ENCODE results near the gene TM9SF3.
A peak's percentile ranks its signal among the peaks of the same experiment; 100 is the strongest.
"Not testable (repeated sequence)": the region's sequence is repeated elsewhere in the genome, so short reads cannot be mapped to it uniquely, and the experiment has no call there.

Gene TM9SF3

GRCh38 chr10:96560966-96561887, 25.6 kb downstream of the TM9SF3 start:
- DNase-seq = no peak

DNA sequence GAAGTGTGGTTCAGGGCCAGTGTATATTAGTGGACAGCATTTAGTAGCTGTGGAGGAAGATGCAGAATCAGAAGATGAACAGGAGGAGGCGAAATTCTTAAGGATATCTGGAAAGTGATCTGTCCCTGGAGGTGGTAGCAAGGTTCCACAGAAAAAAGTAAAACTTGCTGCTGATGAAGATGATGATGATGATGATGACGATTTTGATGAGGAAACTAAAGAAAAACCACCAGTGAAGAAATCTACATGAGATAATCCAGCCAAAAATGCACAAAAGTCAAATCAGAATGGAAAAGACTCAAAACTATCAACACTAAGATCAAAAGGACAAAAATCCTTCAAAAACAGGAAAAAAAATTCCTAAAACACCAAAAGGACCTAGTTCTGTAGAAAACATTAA, 26.3 kb downstream of the TM9SF3 start:
- no peak for DNase-seq

- no peak for DNase-seq
Measured at GRCh38 chr10:96556003-96556402, 30.8 kb downstream of the TM9SF3 start.

DNA sequence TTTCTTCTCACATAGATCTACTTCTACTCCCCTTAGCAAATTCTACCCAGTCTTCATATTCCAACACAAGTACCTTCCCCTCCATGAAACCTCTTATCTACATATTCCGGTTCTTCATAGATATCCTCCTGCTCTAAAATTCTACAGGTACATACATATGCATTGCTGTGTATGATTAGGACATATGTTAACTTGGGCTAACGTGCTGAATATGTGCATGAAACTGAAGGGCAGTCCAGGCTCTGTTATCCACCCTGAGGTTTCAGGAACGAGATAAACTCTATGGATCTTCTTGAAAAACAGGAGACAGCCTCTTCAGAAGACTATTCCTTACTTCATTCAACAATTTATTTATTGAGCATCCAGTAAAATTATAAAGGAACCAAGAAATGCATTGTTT, 31.5 kb downstream of the TM9SF3 start:
- no peak for DNase-seq

GRCh38 chr10:96548589-96548988, 38.2 kb downstream of the TM9SF3 start:
- no peak for DNase-seq

DNA sequence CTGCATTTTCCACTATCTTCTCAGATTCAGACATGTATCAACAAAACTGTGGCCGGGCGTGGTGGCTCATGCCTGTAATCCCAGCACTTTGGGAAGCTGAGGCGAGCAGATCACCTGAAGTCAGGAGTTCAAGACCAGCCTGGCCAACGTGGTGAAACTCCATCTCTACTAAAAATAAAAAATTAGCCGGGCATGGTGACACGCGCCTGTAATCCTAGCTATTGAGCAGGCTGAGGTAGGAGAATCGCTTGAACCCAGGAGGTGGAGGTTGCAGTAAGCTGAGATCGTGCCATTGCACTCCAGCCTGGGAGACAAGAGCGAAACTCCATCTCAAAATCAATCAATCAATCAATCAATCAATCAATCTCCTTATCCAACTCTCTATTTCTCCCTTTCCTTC, 41.3 kb downstream of the TM9SF3 start:
- DNase-seq = not testable (repeated sequence)

GRCh38 chr10:96541921-96542320, 44.9 kb downstream of the TM9SF3 start:
- DNase-seq = no peak

GRCh38 chr10:96540240-96540639, 46.6 kb downstream of the TM9SF3 start:
- no peak for DNase-seq

- no peak for DNase-seq
Measured at GRCh38 chr10:96538683-96539082, 48.1 kb downstream of the TM9SF3 start.

- no peak for DNase-seq
Measured at GRCh38 chr10:96536129-96536528, 50.7 kb downstream of the TM9SF3 start.

GRCh38 chr10:96532523-96532922, 54.3 kb downstream of the TM9SF3 start:
- no peak for DNase-seq

DNA sequence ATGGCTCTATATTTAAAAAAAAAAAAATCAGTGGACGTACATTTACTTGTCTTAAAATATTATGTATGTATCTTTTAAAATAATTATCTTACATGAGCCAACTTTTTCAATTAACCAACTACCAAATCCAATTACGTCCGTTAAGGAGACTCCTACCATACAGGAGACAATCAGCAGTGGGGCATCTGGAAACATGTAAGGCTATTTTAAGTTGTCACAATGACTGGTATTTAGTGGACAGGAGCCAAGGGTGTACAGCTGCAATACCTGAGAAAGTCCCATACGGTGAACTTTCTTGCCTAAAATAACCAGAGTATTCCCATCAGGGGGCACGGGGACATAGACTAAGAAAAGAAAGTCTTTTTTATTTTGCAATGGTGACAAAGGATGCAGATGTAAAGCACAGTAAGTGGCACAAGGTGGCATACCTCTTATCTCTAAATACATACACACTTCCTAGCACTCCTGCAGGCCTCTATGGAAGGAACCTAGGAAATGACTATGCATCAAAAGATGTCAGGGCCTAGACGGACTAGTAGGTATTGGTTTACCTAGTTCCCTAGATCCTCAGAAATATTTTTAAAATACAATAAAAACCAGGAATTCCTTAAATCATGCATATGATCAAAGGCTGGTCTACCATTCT, 57.1 kb downstream of the TM9SF3 start:
- no peak for DNase-seq

GRCh38 chr10:96524741-96525140, 62.1 kb downstream of the TM9SF3 start:
- DNase-seq = no peak

DNA sequence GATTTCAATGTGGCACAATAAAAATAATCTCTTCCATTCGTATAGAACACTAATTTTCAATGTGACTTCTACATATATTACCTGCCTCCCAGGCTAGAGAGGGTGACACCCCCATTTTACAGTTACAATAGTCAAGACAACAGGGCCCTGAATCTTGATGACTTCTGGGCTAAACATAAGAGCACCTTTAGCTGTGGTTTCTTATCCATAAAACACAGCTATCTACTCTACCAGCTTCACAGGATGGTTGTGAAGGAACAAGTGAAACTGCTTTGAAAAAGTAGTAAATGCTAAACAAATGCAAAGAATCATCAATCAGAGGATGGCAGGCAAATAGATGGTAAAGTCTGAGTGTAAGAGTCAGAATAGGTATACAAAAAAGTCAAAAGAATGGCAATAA, 69.5 kb downstream of the TM9SF3 start:
- DNase-seq = no peak

- DNase-seq = no peak
Measured at GRCh38 chr10:96516337-96516736, 70.5 kb downstream of the TM9SF3 start.

GRCh38 chr10:96513698-96514561, 72.9 kb downstream of the TM9SF3 start, which contains the start of gene TLL2:
TLL2 (minus strand) TSS chr10:96513926; CDS start chr10:96513685, 241 bp downstream.
- peak; percentile 55 for DNase-seq

DNA sequence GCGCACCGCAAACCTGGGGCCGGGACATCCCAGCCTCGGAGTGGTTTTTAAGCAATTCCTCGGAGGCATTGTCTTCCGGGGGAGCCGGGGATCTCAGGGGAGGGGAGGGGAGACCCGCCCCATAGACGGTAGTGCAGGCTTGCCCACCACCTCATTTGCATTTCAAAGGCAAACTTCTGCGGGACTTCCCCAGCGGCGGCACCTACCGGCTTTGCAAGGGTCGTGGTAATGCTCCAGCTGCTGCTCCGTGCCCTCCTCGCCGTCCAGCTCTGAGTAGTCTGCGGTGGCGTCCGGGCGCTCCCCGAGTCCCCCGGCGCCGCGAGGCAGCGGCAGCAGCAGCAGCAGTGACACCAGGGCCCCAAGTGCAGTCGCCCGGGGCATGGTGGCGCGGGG, 73.5 kb downstream of the TM9SF3 start:
- DNase-seq = no peak

DNA sequence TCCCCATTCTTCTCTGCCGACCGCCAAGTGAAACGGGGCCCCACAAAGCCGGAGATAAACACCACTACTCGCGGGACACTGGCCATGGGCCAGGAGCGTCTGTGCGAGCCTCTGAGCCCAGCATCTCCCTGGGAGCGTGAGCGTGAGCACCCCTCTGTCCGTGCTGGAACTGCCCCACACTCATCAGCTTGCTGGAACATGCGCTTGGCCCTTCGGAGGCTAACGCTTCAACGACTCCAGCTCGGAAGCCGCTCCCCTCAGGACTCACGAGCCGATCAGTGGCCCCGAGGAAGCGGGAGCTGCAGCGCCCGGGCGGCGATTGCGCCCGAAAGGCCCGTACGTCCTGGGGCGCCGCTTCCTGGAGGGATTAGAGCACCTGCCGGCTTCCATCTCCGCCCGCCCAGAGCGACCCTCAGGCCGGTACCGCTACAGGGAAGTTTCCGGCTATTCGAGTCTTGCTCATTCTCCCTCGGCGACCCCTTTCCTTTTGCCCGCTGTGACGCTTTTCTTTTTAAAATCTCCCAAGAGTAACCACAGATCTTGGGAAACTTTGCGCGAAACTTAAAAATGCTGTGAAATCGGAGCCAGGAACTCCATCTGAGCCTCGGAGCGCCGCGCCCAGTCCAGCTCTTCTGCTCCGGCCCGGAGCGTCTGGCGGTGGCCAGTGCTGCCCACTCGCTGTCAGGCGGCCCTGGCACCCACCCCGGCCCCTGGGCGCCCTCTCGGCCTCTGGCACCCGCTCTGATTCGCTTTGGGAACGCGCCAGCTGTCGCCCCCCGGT, 74.1 kb downstream of the TM9SF3 start:
- no peak for DNase-seq

DNA sequence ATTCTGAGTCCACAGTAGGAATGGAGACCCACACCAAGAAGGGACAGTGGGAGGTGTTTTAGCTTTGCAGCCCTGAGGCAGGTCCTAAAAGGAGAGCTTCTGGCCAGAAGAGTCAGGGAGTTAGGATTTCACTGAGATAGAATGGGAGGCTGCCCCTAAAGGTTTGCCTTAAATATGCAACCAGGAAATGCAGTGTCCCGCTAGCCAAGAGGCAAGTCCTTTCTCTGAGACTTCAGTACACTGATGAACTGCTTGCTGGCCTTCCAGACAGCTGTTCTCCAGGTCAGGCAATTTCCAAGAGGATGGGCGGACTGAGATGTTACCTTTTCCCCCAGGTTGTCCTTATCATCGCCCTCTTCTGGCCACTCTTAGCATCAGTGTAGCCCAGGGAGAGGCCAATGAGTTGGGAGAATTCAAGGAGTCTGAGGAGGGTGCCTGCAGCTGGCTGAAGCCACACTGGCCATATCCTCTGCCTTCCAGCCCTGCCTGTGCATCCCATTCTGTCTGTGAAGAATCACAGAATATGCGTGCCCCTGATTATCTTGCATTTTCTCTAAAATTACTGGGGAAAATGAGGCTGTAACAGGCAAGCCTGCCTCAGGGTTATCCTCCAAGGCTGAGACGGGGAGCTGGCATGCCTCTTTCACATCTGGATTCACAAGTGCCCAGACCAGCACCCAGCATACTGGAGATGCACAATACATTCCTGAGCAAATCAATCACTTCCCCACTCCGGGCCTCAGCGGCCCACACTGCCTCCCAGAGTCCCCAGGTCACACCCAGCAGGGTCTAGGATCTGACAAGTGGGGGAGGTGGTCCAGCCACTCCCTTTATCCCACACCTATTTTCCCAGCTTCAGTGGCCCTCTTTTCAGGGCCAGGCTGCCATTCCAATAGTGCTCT, 75.5 kb downstream of the TM9SF3 start:
- DNase-seq = no peak

GRCh38 chr10:96509017-96509641, 77.7 kb downstream of the TM9SF3 start:
- no peak for DNase-seq

DNA sequence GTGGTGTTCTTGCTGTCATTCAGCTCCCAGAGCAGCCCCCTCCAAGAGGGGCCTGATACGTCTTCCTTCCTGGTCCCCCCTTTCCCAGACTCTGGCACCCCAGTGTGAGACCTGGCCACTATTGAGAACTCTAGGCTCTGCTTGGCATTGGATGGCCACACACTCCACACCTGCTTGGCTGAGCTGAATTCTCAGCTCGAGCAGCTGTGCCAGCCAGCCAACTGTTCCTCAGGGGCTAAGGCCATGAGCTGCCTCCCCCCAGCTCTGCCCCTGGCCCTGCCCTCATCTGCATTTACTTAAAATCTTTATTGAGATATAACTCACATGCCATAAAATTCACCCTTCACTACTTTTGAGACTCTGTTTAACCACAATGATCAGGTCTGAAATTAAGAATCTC, 79.8 kb downstream of the TM9SF3 start:
- DNase-seq = no peak
